ENCODE measurements around the gene BRWD1.
"Not testable (repeated sequence)": the region's sequence is repeated elsewhere in the genome, so short reads cannot be mapped to it uniquely, and the experiment has no call there.

Gene BRWD1

GRCh38 chr21:39164523-39164922 is 148.9 kb downstream of the BRWD1 start:
- DNase-seq, result no peak

DNA sequence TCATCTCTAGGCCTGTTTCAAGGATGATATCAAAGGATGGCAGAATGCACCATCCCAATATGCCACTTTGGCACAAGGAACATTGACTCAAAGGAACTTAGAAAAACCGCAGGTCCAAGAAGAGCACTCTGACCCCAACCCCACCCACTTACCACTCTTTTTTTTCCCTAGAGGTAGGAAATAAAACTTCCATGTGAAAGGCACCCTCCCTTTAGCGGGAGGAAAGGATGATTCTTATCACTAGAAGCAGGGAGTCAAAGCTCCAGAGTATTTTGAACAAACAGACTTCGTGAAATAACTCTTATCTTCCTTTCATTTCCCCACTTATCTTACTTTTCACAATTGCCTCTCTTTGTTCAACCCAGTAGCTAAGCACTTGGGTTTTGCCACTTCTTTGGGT is 152.4 kb downstream of the BRWD1 start:
- DNase-seq, result no peak

DNA sequence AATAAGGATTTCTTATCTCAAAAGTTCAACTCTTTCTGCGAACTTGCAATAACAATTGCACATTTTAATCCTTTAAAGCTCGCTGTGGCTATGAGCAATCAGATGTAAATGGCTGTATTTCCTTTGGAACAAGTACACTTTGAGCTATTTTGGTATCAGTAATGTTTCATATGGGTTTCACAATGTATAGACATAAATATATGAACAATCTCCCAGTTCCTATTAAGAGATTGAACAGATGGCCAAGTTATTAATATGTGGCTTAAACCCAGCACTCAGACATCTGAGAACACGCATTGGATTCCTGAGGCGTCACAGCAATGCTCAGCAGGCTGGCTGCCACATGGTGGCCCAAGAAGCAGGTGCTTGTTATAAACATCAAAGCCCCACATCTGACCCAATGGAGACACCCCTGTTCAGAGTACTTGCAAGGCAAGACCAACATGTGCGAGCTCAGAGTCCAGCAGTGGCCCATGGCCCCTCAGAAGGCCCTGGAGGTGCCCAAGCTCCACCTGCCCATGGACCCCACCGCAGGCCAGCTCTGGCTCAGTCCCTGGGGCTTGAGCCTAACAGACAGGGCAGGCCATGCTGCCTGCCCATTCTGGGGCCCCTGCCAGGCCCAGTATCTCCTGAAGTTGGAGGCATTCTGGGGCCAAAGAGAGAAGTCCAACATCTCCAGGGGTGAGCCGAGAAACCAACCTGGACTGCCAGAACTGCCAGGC is 153.9 kb downstream of the BRWD1 start:
- DNase-seq, result no peak

- not testable (repeated sequence) for DNase-seq
Observed at GRCh38 chr21:39157241-39157640, 156.2 kb downstream of the BRWD1 start.

GRCh38 chr21:39156024-39156423 is 157.4 kb downstream of the BRWD1 start:
- DNase-seq, result no peak

GRCh38 chr21:39155578-39155977 is 157.9 kb downstream of the BRWD1 start:
- DNase-seq, result no peak

DNA sequence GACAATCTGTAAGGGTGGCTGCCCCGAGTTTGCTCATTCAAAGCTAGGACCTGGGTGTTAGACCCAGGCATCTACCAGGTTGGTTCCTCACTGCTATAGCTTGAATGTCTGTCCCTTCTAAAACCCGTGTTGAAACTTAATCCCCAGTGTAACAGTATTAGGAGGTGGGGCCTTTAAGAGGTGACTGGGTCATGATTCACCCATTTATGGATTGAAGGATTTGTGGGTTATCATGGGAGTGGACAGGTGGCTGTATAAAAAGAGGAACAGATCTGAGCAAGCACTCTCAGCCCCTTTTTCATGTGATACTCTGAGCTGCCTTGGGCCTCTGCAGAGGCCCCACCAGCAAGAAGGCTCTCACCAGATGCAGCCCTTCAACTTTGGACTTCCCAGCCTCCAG is 159.6 kb downstream of the BRWD1 start:
- DNase-seq, result no peak

GRCh38 chr21:39153373-39153772 is 160.1 kb downstream of the BRWD1 start:
- no peak for DNase-seq

DNA sequence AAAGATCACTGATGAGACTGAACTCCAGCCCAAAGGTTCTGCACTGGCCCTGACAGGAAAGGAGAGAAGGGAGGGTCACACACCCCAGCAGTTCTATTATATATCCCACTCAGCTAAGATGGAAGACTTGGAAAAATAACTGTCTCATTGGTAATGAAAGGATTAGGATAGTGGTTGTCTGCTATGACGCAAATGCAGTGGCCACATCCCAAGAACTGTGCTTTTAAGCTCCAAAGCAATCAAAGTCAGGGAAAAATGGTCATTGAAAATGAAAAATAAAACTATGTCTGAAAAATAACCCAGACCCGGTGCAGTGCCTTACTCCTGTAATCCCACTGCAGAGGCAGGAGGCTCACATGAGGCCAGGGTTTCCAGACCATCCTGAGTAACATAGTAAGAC is 161.2 kb downstream of the BRWD1 start:
- DNase-seq, result no peak

- no peak for DNase-seq
Observed at GRCh38 chr21:39150877-39151276, 162.6 kb downstream of the BRWD1 start.

DNA sequence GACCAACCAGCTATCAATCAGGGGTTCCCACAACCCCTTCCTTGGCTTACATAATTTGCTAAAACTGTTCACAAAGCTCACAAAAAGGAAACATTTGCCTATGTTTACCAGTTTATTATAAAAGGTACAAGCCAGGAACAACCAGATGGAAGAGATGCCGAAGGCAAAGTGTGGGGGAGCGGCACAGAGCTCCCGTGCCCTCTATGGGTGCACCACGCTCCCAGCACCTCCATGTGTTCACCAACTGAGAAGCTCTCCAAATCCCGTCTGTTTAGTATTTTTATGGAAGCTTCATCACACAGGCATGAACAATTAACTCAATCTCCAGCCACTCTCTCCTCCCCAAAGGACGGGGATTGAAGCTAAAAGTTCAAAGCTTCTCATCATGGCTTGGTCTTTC is 163.1 kb downstream of the BRWD1 start:
- DNase-seq, result no peak

- DNase-seq, result no peak
Observed at GRCh38 chr21:39149882-39150281, 163.6 kb downstream of the BRWD1 start.

DNA sequence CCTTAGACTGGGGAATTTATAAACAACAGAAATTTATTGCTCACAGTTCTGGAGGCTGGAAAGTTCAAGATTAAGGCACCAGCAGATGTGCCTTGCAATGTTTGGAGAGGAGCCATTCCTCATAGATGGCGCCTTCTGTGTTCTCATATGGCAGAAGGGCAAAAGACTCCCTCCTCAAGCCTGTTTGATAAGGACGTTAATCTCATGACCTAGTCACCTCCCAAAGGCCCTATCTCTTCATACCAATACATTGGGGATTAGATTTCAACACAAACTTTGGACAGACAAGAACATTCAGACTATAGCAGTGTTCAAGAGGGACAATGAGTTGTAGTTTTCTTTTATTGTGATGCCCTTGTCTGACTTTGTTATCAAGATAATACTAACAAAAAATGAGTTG is 164.5 kb downstream of the BRWD1 start:
- DNase-seq, result no peak

DNA sequence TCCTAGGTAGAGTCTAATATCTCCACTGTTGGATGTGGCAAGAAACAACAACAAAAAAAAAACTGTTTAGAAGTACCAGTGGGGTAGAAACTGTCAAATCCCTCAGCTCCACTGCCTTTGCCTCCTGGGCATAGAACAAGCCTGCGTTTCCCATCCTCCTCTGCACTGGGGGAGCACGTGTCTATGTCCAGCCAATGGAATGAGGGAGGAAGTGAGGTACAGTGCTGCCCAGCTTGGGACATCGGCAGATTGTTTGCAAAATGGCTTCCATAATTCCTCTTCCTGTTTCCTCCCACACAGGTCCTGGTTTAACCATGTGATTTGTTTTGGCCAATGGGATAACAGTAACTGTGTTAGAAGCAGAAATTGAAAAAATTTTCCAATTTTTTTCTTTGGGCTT is 169.2 kb downstream of the BRWD1 start:
- DNase-seq, result no peak

DNA sequence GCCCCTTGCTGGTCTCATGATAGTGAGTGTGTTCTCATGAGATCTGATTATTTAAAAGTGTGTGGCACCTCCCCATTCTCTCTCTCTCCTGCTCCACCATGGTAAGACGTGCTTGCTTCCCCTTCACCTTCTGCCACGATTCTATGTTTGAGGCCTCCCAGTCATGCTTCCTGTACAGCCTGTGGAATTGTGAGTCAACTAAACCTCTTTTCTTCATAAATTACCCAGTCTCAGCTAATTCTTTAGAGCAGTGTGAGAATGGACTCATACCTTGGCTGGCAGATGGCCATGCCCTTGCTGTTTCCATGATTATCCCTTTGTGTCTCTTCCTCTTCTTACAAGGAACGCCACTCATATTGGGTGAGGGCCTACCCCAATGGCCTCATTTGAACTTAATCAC is 170.5 kb downstream of the BRWD1 start:
- DNase-seq, result no peak

DNA sequence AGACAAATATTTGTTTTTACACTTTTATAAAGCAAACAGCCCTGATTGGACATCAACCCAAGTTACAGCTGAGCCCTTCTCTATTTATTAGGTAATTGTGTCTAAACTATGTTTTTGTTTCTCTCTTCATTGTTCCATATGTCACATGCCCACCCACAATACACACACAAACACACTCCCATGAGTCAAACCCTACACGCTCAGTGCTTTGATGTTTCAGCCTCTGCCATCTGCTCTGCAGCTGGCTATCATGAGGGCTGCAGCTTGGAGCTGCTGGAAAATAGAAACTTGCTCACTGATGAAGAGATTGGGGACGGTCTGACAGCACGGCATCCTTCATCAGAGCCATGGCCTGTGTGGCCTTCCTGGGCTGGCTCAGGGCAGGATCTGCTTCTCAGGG is 171.9 kb downstream of the BRWD1 start:
- DNase-seq, result no peak

- no peak for DNase-seq
Observed at GRCh38 chr21:39137248-39138178, 175.9 kb downstream of the BRWD1 start.

GRCh38 chr21:39136711-39137110 is 176.7 kb downstream of the BRWD1 start:
- DNase-seq, result no peak

DNA sequence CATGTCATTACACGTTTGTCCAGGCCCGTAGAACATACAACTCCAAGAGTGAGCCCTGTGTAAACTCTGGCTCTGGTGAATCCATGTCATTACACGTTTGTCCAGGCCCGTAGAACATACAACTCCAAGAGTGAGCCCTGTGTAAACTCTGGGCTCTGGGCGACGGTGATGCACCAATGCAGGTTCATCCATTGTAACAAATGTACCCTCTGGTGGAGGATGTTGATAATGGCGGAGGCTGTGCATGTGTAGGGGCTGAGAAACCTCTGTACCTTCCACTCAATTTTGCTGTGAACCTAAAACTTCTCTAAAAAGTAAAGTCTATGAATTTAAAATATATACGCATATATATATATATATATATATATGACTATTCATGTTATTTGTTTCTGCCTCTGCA is 177.3 kb downstream of the BRWD1 start:
- not testable (repeated sequence) for DNase-seq

DNA sequence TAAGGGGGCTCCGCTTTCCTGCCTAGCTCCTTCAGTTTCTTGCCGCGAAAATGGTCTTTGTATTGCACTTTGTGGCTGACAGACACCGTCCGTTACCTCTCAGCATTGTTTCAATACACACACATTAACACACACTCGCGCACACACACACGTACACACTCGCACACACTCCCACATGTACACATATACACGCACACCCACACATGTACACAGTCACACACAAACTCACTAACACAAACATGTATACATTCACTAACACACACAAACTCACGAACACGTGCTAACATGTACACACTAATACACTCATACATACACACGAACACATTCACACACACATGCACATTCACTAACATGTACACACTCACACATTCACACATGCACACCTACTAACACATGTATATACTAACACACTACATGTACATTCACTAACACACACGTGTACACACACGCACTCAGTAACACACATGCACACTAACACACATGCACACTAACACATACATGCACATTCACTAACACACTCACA is 179.1 kb downstream of the BRWD1 start:
- DNase-seq, result no peak

Measured in left hindlimb (tissue), 1 donor.